BE2C (cell line): ENCODE data around the gene MATN1.

Experiments
- DNase-seq: peaks from one replicate; pipeline ENCODE4 v3.0.0-alpha.2; 2020
- H3K27me3 ChIP-seq: fragments of 250-450 bp; sonication (Bioruptor Pico); 2 replicates; pipeline ENCODE4 v1.5.1; 2020; ENCODE audit warnings: mild to moderate bottlenecking
- H3K36me3 ChIP-seq: fragments of 250-450 bp; sonication (Bioruptor Pico); 2 replicates; pipeline ENCODE4 v1.5.1; 2020; ENCODE audit warnings: mild to moderate bottlenecking
- H3K4me1 ChIP-seq: fragments of 250-450 bp; sonication (Bioruptor Pico); 2 replicates; pipeline ENCODE4 v1.5.1; 2020
- H3K4me3 ChIP-seq: 2 replicates; pipeline ENCODE4 v1.5.1; 2011; ENCODE audit warnings: low read depth, low read length
- H3K9me3 ChIP-seq: fragments of 250-450 bp; sonication (Bioruptor Pico); 2 replicates; pipeline ENCODE4 v1.5.1; 2020
- TF ChIP-seq, protein P1 (sequence below): IDR thresholded peaks from 2 replicates; pipeline ENCODE4 v1.5.1; 2012; ENCODE audit warnings: mild to moderate bottlenecking, low read depth, low read length

The MATN1 gene

GRCh38 chr1:30685796-30686165 lies 37.6 kb downstream of the MATN1 start:
- H3K27me3 ChIP-seq: no peaks in the 10 kb centered on the region

GRCh38 chr1:30684881-30685795 lies 38.2 kb downstream of the MATN1 start:
- Histone ChIP-seq H3K27me3 (no peaks in the 10 kb centered on the region), H3K9me3 (no peaks in the 10 kb centered on the region), H3K4me3 (no peak overlapping the region), H3K4me1 (peaks cover 4% of the 10 kb centered on the region; the same call in 1 of the 2 replicates), H3K36me3 (no peaks in the 10 kb centered on the region)
- TF ChIP-seq, protein P1, sequence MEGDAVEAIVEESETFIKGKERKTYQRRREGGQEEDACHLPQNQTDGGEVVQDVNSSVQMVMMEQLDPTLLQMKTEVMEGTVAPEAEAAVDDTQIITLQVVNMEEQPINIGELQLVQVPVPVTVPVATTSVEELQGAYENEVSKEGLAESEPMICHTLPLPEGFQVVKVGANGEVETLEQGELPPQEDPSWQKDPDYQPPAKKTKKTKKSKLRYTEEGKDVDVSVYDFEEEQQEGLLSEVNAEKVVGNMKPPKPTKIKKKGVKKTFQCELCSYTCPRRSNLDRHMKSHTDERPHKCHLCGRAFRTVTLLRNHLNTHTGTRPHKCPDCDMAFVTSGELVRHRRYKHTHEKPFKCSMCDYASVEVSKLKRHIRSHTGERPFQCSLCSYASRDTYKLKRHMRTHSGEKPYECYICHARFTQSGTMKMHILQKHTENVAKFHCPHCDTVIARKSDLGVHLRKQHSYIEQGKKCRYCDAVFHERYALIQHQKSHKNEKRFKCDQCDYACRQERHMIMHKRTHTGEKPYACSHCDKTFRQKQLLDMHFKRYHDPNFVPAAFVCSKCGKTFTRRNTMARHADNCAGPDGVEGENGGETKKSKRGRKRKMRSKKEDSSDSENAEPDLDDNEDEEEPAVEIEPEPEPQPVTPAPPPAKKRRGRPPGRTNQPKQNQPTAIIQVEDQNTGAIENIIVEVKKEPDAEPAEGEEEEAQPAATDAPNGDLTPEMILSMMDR: no peak
- DNase-seq: no peak

More at GRCh38 chr1:30685796-30686165, 37.6 kb downstream of the MATN1 start:
- Histone ChIP-seq H3K9me3 (no peaks in the 10 kb centered on the region), H3K36me3 (no peaks in the 10 kb centered on the region), H3K4me3 (no peak overlapping the region), H3K4me1 (peaks cover 7% of the 10 kb centered on the region; the same call in 1 of the 2 replicates)
- no peak for DNase-seq
- TF ChIP-seq, protein P1: no peak

DNA sequence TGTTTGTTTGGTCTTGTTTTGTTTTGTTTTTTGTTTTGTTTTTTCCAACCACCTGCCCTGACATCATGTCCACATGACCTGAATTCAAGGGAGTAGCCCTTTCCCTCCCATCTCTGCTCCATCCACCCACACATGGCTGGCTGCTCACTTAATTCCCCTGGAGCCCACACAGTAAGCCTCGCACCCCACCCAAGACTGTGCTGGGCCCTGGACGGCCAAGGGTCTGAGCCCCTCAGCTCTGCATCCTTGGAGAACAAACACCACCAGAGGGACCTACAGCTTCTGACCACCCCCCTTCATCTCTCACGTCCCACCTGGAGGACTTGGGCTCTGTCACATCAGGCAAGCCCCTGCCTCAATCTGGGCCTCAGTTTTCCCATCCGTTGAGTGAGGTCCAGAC lies 39.1 kb downstream of the MATN1 start:
- TF ChIP-seq, protein P1: no peak
- no peaks in the 10 kb centered on the region for H3K27me3 ChIP-seq
- no peaks in the 10 kb centered on the region for H3K9me3 ChIP-seq
- H3K4me1 ChIP-seq: 0 out of 2 replicates have a peak, but pooled peaks cover 3% of the 10 kb centered on the region
- DNase-seq: no peak
- H3K4me3 ChIP-seq: no peak overlapping the region
- no peaks in the 10 kb centered on the region for H3K36me3 ChIP-seq

GRCh38 chr1:30683699-30684098 lies 39.7 kb downstream of the MATN1 start:
- TF ChIP-seq, protein P1: no peak
- no peaks in the 10 kb centered on the region for H3K9me3 ChIP-seq
- no peaks in the 10 kb centered on the region for H3K4me1 ChIP-seq
- DNase-seq: no peak
- no peaks in the 10 kb centered on the region for H3K36me3 ChIP-seq
- H3K4me3 ChIP-seq: no peak overlapping the region
- no peaks in the 10 kb centered on the region for H3K27me3 ChIP-seq

DNA sequence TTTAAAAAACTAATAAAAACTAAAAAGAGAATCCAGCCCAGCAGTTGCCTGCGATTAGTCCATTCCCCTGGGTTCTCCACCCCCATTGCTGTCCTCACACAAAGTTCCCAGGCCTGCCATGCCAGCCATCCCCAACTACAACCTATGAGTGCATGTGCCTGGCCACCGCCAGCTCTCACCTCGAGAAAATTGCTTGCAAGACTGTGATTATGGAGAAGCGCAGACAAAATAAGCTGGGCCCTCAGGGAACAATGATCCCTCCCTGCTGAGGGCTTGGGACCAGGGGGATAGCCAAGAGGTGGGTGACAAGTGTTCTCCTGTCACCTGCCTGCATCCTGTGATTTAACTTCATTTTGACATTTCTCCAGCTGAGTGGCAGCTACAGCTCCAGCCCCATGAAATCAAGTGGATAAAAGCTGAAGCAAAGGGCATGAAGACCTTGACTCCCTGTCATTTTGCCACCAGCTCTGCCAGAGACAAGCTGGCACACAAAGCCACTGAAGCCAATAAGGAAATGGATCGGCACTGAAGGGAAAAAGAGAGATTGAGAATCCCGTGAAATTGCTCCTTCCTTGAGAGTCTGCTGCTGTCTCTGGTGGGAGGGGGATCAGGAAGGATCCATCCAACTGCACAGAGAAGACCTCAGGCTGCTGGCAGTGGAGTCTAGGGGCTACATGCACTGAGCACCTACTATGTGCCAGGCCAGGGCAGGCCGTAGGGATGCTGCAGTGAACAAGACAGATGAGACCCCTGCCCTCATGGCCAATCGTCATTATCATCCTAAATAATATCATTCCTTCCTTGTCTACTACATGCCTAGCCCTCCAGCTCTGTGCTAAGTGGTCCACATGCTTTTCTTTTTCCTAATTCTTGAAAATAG lies 40.7 kb downstream of the MATN1 start:
- H3K4me3 ChIP-seq: no peak overlapping the region
- no peaks in the 10 kb centered on the region for H3K4me1 ChIP-seq
- no peaks in the 10 kb centered on the region for H3K9me3 ChIP-seq
- H3K36me3 ChIP-seq: no peaks in the 10 kb centered on the region
- DNase-seq: no peak
- H3K27me3 ChIP-seq: no peaks in the 10 kb centered on the region
- TF ChIP-seq, protein P1: no peak

- no peak for DNase-seq
- H3K4me3 ChIP-seq: no peak overlapping the region
- TF ChIP-seq, protein P1: no peak
- H3K36me3 ChIP-seq: no peaks in the 10 kb centered on the region
- H3K4me1 ChIP-seq: no peaks in the 10 kb centered on the region
- H3K27me3 ChIP-seq: no peaks in the 10 kb centered on the region
- no peaks in the 10 kb centered on the region for H3K9me3 ChIP-seq
These were observed 41.6 kb downstream of the MATN1 start for GRCh38 chr1:30681782-30682181.
